Gastrocnemius medialis (tissue), 4 donors: ENCODE results near the gene PEMT.

Experiments used
- POLR2A ChIP-seq, 2 donors: fragments of 450-650 bp; IDR thresholded peaks; one replicate each; pipeline ENCODE4 v1.6.1; 2017; ENCODE audit warnings: antibody characterized with exemption in 2 of 2, mild to moderate bottlenecking in 2 of 2, moderate library complexity in 2 of 2
- TF ChIP-seq, protein P1 (sequence below), 5 experiments: fragments of 450-650 bp in 3 of 5; fragments of 200-600 bp in 2 of 5; sonication (generic) in 2 of 5; IDR thresholded peaks in 4 of 5; conservative IDR thresholded peaks in 1 of 5; 1 replicate in 4 of 5; 2 replicates in 1 of 5; pipeline ENCODE4 v1.5.1; 2016 to 2019; ENCODE audit warnings: antibody characterized with exemption in 5 of 5, mild to moderate bottlenecking in 3 of 5, moderate library complexity in 3 of 5

DNA sequence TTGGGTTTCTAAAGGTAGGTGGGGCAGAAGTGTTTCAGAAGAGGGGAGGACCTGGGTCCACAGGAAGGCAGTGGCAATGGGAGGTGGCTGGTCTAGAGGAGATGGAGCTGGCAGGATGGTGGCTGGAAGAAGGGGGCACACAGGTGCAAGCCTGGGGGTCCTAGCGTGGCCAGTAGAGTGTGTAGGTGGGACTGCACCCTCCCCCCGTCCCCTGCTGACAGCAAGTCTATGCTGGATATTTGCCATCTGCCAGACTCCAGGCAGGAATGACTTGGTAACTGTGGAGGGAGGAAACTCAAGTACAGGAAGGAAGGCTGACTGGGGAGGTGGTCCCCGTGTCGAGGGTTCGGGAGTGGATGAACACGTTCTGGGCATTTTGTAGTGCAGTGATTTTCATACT is 106.1 kb downstream of the PEMT start:
- TF ChIP-seq, protein P1, sequence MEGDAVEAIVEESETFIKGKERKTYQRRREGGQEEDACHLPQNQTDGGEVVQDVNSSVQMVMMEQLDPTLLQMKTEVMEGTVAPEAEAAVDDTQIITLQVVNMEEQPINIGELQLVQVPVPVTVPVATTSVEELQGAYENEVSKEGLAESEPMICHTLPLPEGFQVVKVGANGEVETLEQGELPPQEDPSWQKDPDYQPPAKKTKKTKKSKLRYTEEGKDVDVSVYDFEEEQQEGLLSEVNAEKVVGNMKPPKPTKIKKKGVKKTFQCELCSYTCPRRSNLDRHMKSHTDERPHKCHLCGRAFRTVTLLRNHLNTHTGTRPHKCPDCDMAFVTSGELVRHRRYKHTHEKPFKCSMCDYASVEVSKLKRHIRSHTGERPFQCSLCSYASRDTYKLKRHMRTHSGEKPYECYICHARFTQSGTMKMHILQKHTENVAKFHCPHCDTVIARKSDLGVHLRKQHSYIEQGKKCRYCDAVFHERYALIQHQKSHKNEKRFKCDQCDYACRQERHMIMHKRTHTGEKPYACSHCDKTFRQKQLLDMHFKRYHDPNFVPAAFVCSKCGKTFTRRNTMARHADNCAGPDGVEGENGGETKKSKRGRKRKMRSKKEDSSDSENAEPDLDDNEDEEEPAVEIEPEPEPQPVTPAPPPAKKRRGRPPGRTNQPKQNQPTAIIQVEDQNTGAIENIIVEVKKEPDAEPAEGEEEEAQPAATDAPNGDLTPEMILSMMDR (IDR thresholded peaks at IDR 0.05 in 4 of 5, conservative IDR thresholded peaks at IDR 0.05 in 1 of 5): no peak
- TF ChIP-seq POLR2A (IDR thresholded peaks at IDR 0.05): no peak
